Smooth muscle cell (in vitro differentiated cells): Measurements from ENCODE around the gene CBS. TPM values are rescaled to one million over a fixed set of nuclear protein-coding genes. Genes with fewer than 3 reads are reported as not detected.
A peak's percentile ranks its signal among the peaks of the same experiment; 100 is the strongest.

Experiments used
- DNase-seq: peaks from one replicate; lab custom pipeline; 2025; ENCODE audit not compliant: unreplicated experiment; lab: John Stamatoyannopoulos, UW
- H2AFZ ChIP-seq: fragments of 200-600 bp; sonication (generic); 2 replicates; pipeline ENCODE4 v1.6.0; 2016; ENCODE audit warnings: antibody characterized with exemption, low read depth, mild to moderate bottlenecking
- H3F3A ChIP-seq: fragments of 200-600 bp; sonication (generic); 2 replicates; pipeline ENCODE4 v1.6.0; 2017; ENCODE audit warnings: antibody characterized with exemption, low read depth
- H3K27ac ChIP-seq: fragments of 200-600 bp; sonication (generic); 2 replicates; pipeline ENCODE4 v1.5.1; 2016; ENCODE audit warnings: low read depth, mild to moderate bottlenecking
- H3K27me3 ChIP-seq: fragments of 200-600 bp; sonication (generic); 2 replicates; pipeline ENCODE4 v1.6.1; 2016; ENCODE audit warnings: low read depth, mild to moderate bottlenecking
- H3K36me3 ChIP-seq: fragments of 200-600 bp; sonication (generic); 2 replicates; pipeline ENCODE4 v1.5.1; 2016; ENCODE audit warnings: low read depth
- H3K4me1 ChIP-seq: fragments of 200-600 bp; sonication (generic); 2 replicates; pipeline ENCODE4 v1.5.1; 2016; ENCODE audit warnings: low read depth
- H3K4me2 ChIP-seq: fragments of 200-600 bp; sonication (generic); 2 replicates; pipeline ENCODE4 v1.6.0; 2016; ENCODE audit warnings: mild to moderate bottlenecking
- H3K4me3 ChIP-seq: fragments of 200-600 bp; sonication (generic); 2 replicates; pipeline ENCODE4 v1.5.1; 2016; ENCODE audit warnings: mild to moderate bottlenecking
- H3K79me2 ChIP-seq: fragments of 200-600 bp; sonication (generic); 2 replicates; pipeline ENCODE4 v1.6.0; 2016; ENCODE audit warnings: low read depth, mild to moderate bottlenecking
- H3K9ac ChIP-seq: fragments of 200-600 bp; sonication (generic); 2 replicates; pipeline ENCODE4 v1.6.0; 2016; ENCODE audit warnings: low read depth
- H3K9me3 ChIP-seq: fragments of 200-600 bp; sonication (generic); replicated peaks from 2 replicates; pipeline ENCODE4 v1.5.1; 2016; ENCODE audit warnings: low read depth
- H4K20me1 ChIP-seq: fragments of 200-600 bp; sonication (generic); 2 replicates; pipeline ENCODE4 v1.6.0; 2016; ENCODE audit warnings: low read depth
- CTCF ChIP-seq: fragments of 200-600 bp; sonication (generic); IDR thresholded peaks from 2 replicates; pipeline ENCODE4 v1.5.1; 2017; ENCODE audit warnings: borderline replicate concordance, mild to moderate bottlenecking, antibody characterized with exemption; ENCODE audit not compliant: insufficient read depth, poor library complexity, severe bottlenecking
- WGBS: methylation state at CpG from one replicate; pipeline ENCODE4 v1.1.7; 2016; ENCODE audit warnings: low lambda C conversion rate; 5-methylcytosine and 5-hydroxymethylcytosine counted together
- polyA plus RNA-seq: library from polyadenylated mRNA; unstranded; fragments of >200 nt; fragmentation: Nextera tagmentation; extraction: Ambion mirVana; gene quantifications from 2 replicates; pipeline ENCODE4 v1.2.1, GENCODE V29; 2016
- total RNA-seq: library from RNA; depleted of rRNA; stranded (reverse); fragments of >200 nt; gene quantifications from 2 replicates; pipeline ENCODE4 v1.2.3, GENCODE V29; 2014

CBS gene
- total and polyA plus RNA-seq, 2 experiments from 2014 or later: 18.5 to 44.5 TPM

- Histone ChIP-seq H4K20me1 (no peaks in the 10 kb centered on the region), H3K4me1 (peaks cover 6% of the 10 kb centered on the region), H3K27me3 (no peaks in the 10 kb centered on the region), H3K4me2 (no peak overlapping the region), H3K4me3 (no peak overlapping the region), H3K27ac (no peak overlapping the region), H3K9ac (no peak overlapping the region), H3F3A (peaks cover 11% of the 10 kb centered on the region), H3K9me3 (no peaks in the 10 kb centered on the region), H2AFZ (no peak overlapping the region), H3K36me3 (no peaks in the 10 kb centered on the region), H3K79me2 (no peaks in the 10 kb centered on the region)
- no peak for DNase-seq
- TF ChIP-seq CTCF: no peak
- WGBS: 92% methylated on average over 12 of the region's 12 CpGs
Observed at GRCh38 chr21:43031121-43031619, 44.5 kb downstream of the CBS start.

GRCh38 chr21:43029785-43030184 lies 45.9 kb downstream of the CBS start:
- 91% methylated on average over 13 of the region's 13 CpGs for WGBS
- H3K27me3 ChIP-seq: no peaks in the 10 kb centered on the region
- no peak overlapping the region for H3K27ac ChIP-seq
- H3K4me3 ChIP-seq: no peak overlapping the region
- no peaks in the 10 kb centered on the region for H4K20me1 ChIP-seq
- peaks cover 20% of the 10 kb centered on the region for H3F3A ChIP-seq
- H2AFZ ChIP-seq: no peak overlapping the region
- H3K4me1 ChIP-seq: peaks cover 6% of the 10 kb centered on the region
- H3K79me2 ChIP-seq: no peaks in the 10 kb centered on the region
- no peak overlapping the region for H3K4me2 ChIP-seq
- TF ChIP-seq CTCF: no peak
- H3K9me3 ChIP-seq: no peaks in the 10 kb centered on the region
- no peak overlapping the region for H3K9ac ChIP-seq
- H3K36me3 ChIP-seq: no peaks in the 10 kb centered on the region
- no peak for DNase-seq

GRCh38 chr21:43027846-43028731 lies 47.5 kb downstream of the CBS start:
- no peak overlapping the region for H3K4me3 ChIP-seq
- H2AFZ ChIP-seq: no peak overlapping the region
- H3K9me3 ChIP-seq: no peaks in the 10 kb centered on the region
- no peaks in the 10 kb centered on the region for H4K20me1 ChIP-seq
- no peaks in the 10 kb centered on the region for H3K79me2 ChIP-seq
- no peak for DNase-seq
- H3F3A ChIP-seq: peaks cover 20% of the 10 kb centered on the region
- no peaks in the 10 kb centered on the region for H3K27me3 ChIP-seq
- 37% methylated on average over 27 of the region's 27 CpGs for WGBS
- H3K4me1 ChIP-seq: peaks cover 6% of the 10 kb centered on the region
- H3K36me3 ChIP-seq: no peaks in the 10 kb centered on the region
- peak overlapping the region; percentile 96 for H3K27ac ChIP-seq
- peak overlapping the region; percentile 65 for H3K4me2 ChIP-seq
- no peak for TF ChIP-seq CTCF
- H3K9ac ChIP-seq: peak overlapping the region; percentile 72
